NCI-H446 treated with DMSO at 0.1 percent for 48 hours (cell line): ENCODE measurements around the gene TIMP1.

Experiments
- DNase-seq: peaks from one replicate; lab custom pipeline; 2025; lab: John Stamatoyannopoulos, UW

The TIMP1 gene

GRCh38 chrX:47634871-47635575, 52.8 kb downstream of the TIMP1 start:
- no peak for DNase-seq
